Measurements from ENCODE around the gene PALS2. TPM values are rescaled to one million over a fixed set of nuclear protein-coding genes. Genes with fewer than 3 reads are reported as not detected.

PALS2 gene
- total RNA-seq, 2 donors from 2014 or later = 16.4 to 21.1 TPM

GRCh38 chr7:24601600-24601999 lies 28.3 kb downstream of the PALS2 start:
- H3K27me3 ChIP-seq (replicated peaks; ENCODE audit: insufficient read depth) = no peaks in the 10 kb centered on the region
- ATAC-seq (ENCODE audit: insufficient number of reproducible peaks, low FRiP score, low read depth) (no peak), DNase-seq (ENCODE audit: low spot score) (no peak)
- H3K9me3 ChIP-seq = no peaks in the 10 kb centered on the region
- no peak overlapping the region for H3K4me3 ChIP-seq
- H3K27ac ChIP-seq = no peak overlapping the region
- TF ChIP-seq CTCF (IDR thresholded peaks at IDR 0.05) = no peak
- peaks cover 0 to 4% of the 10 kb centered on the region in 2 donors for H3K4me1 ChIP-seq (ENCODE audit: control insufficient read depth in 1 of 2, low read depth in 2 of 2)
- no peaks in the 10 kb centered on the region for H3K36me3 ChIP-seq

- no peak for DNase-seq (ENCODE audit: low spot score)
- TF ChIP-seq CTCF (IDR thresholded peaks at IDR 0.05) = no peak
- Histone ChIP-seq H3K4me1 (ENCODE audit: control insufficient read depth in 1 of 2, low read depth in 2 of 2) (no peaks in the 10 kb centered on the region), H3K27me3 (replicated peaks; ENCODE audit: insufficient read depth) (no peaks in the 10 kb centered on the region), H3K27ac (no peak overlapping the region), H3K36me3 (no peaks in the 10 kb centered on the region), H3K9me3 (no peaks in the 10 kb centered on the region), H3K4me3 (no peak overlapping the region)
- ATAC-seq (ENCODE audit: insufficient number of reproducible peaks, low FRiP score, low read depth) = no peak
Measured at GRCh38 chr7:24602860-24603456, 29.7 kb downstream of the PALS2 start.

- TF ChIP-seq CTCF (IDR thresholded peaks at IDR 0.05) = no peak
- H3K9me3 ChIP-seq = no peaks in the 10 kb centered on the region
- DNase-seq (ENCODE audit: low spot score) = no peak
Measured at GRCh38 chr7:24604630-24605029, 31.4 kb downstream of the PALS2 start.

GRCh38 chr7:24608504-24608903 lies 35.3 kb downstream of the PALS2 start:
- Histone ChIP-seq H3K27ac (no peak overlapping the region), H3K36me3 (no peaks in the 10 kb centered on the region), H3K4me3 (no peak overlapping the region), H3K4me1 (ENCODE audit: control insufficient read depth in 1 of 2, low read depth in 2 of 2) (peaks cover 0 to 8% of the 10 kb centered on the region in 2 donors), H3K27me3 (replicated peaks; ENCODE audit: insufficient read depth) (no peaks in the 10 kb centered on the region), H3K9me3 (no peaks in the 10 kb centered on the region)
- DNase-seq (ENCODE audit: low spot score) (no peak), ATAC-seq (ENCODE audit: insufficient number of reproducible peaks, low FRiP score, low read depth) (no peak)
- no peak for TF ChIP-seq CTCF (IDR thresholded peaks at IDR 0.05)

More at GRCh38 chr7:24604630-24605029, 31.4 kb downstream of the PALS2 start:
- no peak overlapping the region for H3K4me3 ChIP-seq
- no peaks in the 10 kb centered on the region for H3K27me3 ChIP-seq (replicated peaks; ENCODE audit: insufficient read depth)
- H3K4me1 ChIP-seq (ENCODE audit: control insufficient read depth in 1 of 2, low read depth in 2 of 2) = peaks cover 0 to 8% of the 10 kb centered on the region in 2 donors
- no peak overlapping the region for H3K27ac ChIP-seq
- no peaks in the 10 kb centered on the region for H3K36me3 ChIP-seq
- no peak for ATAC-seq (ENCODE audit: insufficient number of reproducible peaks, low FRiP score, low read depth)

- TF ChIP-seq CTCF (IDR thresholded peaks at IDR 0.05) = no peak
- H3K27me3 ChIP-seq (replicated peaks; ENCODE audit: insufficient read depth) = no peaks in the 10 kb centered on the region
- DNase-seq (ENCODE audit: low spot score) = no peak
- H3K9me3 ChIP-seq = no peaks in the 10 kb centered on the region
- no peaks in the 10 kb centered on the region for H3K36me3 ChIP-seq
- ATAC-seq (ENCODE audit: insufficient number of reproducible peaks, low FRiP score, low read depth) = no peak
- H3K4me1 ChIP-seq (ENCODE audit: control insufficient read depth in 1 of 2, low read depth in 2 of 2) = peaks cover 0 to 8% of the 10 kb centered on the region in 2 donors
- H3K4me3 ChIP-seq = no peak overlapping the region
- no peak overlapping the region for H3K27ac ChIP-seq
Measured at GRCh38 chr7:24609059-24609458, 35.8 kb downstream of the PALS2 start.
